GM06990 (cell line): ENCODE data around the gene TAF6L.
A peak's percentile ranks its signal among the peaks of the same experiment; 100 is the strongest.

ENCODE experiments used
- DNase-seq: peaks from one replicate; pipeline ENCODE4 v3.0.0-alpha.2; 2011; ENCODE audit not compliant: insufficient read length; ENCODE audit errors: extremely low read depth
- H3K27me3 ChIP-seq: replicated peaks from 2 replicates; pipeline ENCODE4 v1.6.0; 2011; ENCODE audit warnings: low read length; ENCODE audit not compliant: control insufficient read depth, insufficient read depth
- H3K36me3 ChIP-seq: 2 replicates; pipeline ENCODE4 v1.5.1; 2011; ENCODE audit warnings: low read length; ENCODE audit not compliant: control insufficient read depth, insufficient read depth
- H3K4me3 ChIP-seq: replicated peaks from 2 replicates; pipeline ENCODE4 v1.5.1; 2011; ENCODE audit warnings: low read depth, mild to moderate bottlenecking, control low read depth, low read length
- TF ChIP-seq, protein P1 (sequence below): IDR thresholded peaks from 2 replicates; pipeline ENCODE4 v1.5.1; 2011; ENCODE audit warnings: low read length, control low read depth, mild to moderate bottlenecking, inconsistent platforms; ENCODE audit not compliant: insufficient read depth, poor library complexity, severe bottlenecking

The TAF6L gene

DNA sequence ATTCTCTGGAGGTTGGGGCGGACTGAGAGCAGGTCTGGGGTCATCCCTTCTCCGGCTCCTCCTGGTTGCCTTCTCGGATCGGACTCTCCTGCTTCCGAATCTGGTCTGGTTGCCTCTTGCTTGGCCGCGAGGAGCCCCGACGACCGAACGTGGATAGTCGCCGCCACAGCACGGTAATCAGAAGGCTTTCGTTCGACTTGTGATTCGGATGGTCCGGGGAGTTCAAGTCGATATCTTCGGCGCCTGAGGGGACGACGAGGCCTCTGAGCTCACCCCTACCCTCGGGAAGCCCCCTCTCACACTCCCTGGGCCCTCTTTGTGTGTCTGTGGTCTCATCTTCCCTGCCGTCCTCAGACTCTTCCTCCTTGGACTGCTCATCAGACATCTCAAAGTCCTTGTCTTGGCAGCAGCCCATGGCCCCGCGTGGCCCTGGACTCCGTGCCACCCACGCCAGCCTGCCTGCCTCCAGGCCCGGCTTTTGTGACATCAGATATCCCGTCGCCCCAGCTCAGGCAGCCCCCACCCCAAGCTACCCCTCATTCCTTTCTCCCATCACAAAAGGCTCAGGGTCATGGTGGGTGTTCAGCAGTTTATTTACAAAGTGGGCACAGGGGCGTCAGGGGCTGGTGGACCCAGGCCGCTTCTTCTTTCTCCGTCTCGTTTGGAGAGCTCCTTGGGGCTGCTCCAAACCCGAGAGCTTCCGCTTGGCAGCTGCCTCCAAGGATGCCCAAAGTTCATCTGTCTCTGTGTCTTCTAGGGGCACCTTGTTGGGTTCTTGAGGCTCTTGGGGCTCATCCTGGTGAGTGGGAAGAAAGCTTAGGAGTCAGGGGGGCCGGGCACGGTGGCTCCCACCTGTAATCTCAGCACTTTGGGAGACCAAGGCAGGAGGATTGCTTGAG lies 61.4 kb downstream of the TAF6L start, which contains the start of gene TEX54:
Gene TEX54, minus strand, starts transcription at position 506 of the 899 bp plus-strand sequence.
- Histone ChIP-seq H3K27me3 (no peaks in the 10 kb centered on the region), H3K36me3 (peaks cover 18% of the 10 kb centered on the region), H3K4me3 (peak within 1 kb of the TSS; percentile 87)
- DNase-seq: no peak
- TF ChIP-seq, protein P1, sequence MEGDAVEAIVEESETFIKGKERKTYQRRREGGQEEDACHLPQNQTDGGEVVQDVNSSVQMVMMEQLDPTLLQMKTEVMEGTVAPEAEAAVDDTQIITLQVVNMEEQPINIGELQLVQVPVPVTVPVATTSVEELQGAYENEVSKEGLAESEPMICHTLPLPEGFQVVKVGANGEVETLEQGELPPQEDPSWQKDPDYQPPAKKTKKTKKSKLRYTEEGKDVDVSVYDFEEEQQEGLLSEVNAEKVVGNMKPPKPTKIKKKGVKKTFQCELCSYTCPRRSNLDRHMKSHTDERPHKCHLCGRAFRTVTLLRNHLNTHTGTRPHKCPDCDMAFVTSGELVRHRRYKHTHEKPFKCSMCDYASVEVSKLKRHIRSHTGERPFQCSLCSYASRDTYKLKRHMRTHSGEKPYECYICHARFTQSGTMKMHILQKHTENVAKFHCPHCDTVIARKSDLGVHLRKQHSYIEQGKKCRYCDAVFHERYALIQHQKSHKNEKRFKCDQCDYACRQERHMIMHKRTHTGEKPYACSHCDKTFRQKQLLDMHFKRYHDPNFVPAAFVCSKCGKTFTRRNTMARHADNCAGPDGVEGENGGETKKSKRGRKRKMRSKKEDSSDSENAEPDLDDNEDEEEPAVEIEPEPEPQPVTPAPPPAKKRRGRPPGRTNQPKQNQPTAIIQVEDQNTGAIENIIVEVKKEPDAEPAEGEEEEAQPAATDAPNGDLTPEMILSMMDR: no peak

- no peak for DNase-seq
- Histone ChIP-seq H3K36me3 (peaks cover 18% of the 10 kb centered on the region), H3K4me3 (no peak overlapping the region), H3K27me3 (no peaks in the 10 kb centered on the region)
- TF ChIP-seq, protein P1: no peak
These were observed 64.1 kb downstream of the TAF6L start for GRCh38 chr11:62835336-62835735.
